DMS53 treated with DMSO at 0.1 percent for 48 hours (cell line): Measurements from ENCODE around the gene PWP2.
"Not testable (repeated sequence)": the region's sequence is repeated elsewhere in the genome, so short reads cannot be mapped to it uniquely, and the experiment has no call there.

Experiments used
- DNase-seq: peaks from one replicate; lab custom pipeline; 2025; ENCODE audit not compliant: unreplicated experiment; lab: John Stamatoyannopoulos, UW

The PWP2 gene

DNA sequence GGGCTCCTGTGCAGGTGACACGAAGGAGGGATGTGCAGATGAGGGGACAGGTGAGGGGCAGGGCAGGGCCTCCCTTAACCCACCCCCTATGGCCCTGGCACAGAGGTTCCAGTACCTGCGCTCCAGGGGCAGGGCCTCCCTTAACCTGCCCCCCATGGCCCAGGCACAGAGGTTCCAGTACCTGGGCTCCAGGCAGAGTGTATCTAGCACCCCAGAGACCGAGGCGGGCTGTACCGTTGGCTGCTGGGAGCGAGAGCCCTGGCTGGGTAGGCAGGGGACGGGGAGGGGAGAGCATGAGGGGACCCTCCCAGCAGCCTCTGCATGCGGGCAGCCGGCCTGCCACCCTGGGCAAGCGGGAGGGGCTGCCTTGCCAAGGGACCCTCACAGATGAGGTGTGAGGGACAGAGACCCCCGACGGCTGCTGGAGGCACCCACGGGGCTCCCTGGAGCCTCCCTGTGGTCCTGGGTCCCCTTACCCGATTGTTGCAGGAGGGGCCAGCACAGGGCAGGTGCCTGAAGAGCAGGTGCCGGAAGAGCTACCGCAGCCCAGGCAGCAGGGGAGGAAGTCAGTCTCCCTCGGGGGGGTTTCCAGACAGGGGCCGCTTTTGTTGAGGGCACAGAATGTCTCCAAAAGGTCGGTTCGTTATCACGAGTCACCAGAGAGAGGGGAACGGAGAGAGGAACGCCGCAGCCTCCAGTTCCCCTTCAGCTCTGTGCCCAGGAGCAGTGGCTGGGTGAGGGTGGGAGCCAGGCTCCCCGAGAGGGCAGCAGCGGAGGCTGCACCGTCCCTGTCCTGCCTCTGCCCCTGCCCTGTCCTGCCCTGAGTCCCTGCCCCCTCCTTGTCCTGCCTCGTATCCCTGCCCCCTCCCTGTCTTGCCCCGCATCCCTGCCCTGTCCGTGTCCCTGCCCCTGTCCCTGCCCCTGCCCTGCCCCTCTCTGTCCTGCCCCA, 52.4 kb downstream of the PWP2 start:
- not testable (repeated sequence) for DNase-seq

DNA sequence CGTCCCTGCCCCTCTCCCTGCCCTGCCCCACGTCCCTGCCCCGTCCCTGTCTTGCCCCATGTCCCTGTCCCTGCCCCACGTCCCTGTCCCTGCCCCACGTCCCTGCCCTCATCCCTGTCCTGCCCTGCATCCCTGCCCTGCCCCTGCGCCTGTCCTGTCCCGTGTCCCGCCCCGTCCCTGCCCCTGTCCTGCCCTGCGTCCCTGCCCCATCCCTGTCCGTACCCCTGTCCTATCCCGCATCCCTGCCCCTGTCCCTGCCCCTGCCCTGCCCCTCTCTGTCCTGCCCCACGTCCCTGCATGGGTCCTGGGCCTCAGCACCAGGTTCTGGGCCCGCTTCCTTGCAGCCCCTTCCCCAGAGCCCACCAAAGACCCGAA, 53.1 kb downstream of the PWP2 start:
- not testable (repeated sequence) for DNase-seq

DNA sequence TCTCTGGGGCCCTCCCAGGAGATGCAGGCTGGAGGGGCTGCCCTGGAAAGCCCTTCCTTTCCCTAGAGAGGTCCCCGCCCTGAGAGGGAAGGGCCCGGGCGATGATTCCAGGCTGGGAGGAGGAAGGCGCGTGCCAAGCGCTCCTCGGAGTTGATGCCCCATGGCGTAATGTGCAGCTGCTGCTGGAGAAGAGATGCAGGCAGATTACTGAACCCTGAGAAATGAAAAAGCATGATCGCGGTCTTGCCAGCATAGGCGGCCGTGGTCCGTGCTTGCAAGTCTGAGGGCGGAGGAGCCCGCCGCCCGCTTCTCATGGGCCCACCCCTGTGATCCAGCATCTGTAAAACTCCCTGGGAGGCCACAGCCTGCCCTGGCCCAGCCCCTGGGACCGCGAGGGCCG, 53.6 kb downstream of the PWP2 start:
- DNase-seq, result not testable (repeated sequence)

DNA sequence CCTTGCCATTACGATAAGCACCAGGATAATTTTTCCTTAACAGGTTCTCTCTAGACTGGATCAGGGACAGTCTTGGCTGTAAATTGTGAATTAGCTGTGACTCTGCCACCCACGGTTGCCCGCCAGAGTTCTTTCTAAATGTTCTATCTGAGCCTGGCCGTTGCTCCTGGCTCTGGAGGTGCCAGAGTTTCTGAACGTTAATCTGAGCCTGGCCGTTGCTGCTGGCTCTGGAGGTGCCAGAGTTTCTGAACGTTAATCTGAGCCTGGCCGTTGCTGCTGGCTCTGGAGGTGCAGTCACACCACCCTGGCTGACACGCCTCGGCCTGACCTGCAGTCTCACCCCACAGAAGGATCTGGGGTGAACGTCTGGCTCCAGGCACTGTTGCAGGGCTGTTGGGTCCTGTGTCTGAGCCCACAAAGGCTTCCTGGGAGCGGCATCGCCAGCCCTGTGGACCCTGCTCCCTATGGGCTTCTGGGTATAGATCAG, 56.0 kb downstream of the PWP2 start:
- not testable (repeated sequence) for DNase-seq

DNA sequence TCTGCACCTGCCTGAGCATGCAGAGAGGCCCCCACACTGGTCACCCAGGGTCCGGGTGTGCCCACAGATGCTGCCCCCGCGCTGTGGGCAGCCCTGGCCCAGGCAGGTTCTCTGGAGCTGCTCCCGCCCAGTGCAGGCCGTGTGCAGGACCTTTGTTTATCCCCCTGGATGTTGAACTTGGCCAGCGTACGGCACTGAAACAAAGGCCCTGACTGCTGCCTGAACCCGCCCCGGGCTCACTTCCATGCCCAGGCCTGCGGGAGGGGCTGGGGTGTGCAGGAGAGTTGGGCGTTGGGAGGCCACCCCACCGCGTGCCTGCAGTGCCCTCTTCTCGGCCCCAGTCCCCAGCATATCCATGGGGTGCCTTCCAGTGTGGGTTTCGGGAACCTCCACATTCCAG, 58.7 kb downstream of the PWP2 start:
- DNase-seq, result not testable (repeated sequence)

DNA sequence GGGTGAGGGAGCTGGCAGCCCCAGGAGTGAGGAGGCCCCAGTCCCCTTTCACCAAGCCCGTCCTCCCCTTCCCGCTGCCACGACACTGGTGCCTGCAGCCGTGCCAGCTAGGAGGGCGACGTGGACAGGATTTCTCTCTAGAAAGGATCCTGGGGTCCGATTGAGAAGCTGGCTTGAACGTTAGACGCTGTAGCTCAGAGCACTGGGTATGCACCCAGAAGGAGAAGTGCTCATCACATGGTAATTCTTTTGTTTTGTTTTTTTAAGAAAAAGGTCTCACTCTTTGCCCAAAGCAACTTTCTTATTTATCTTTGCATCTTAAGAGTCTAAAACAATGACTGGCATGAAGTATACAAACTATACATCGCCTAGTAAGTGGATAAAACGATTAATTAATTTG, 60.3 kb downstream of the PWP2 start:
- DNase-seq, result not testable (repeated sequence)

DNA sequence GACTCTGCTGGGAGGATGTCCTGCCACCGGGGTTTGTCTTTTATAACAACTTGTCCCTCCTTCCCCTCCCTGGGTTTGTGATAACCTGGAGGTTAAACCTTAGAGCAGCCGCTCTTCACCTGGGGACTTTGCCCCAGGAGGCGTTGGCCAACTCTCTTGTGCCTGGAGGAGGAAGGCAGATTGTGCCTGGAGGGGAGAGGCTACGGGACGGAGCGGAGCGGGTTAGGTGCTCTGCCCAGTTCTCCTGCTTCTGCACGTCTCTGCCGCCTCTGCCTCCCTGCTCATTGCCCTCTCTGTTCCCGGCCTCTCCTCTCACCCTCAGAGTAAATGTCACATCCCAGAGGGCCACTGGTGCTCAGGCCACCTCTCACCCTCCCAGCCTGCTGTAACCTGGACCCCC, 63.1 kb downstream of the PWP2 start:
- not testable (repeated sequence) for DNase-seq

DNA sequence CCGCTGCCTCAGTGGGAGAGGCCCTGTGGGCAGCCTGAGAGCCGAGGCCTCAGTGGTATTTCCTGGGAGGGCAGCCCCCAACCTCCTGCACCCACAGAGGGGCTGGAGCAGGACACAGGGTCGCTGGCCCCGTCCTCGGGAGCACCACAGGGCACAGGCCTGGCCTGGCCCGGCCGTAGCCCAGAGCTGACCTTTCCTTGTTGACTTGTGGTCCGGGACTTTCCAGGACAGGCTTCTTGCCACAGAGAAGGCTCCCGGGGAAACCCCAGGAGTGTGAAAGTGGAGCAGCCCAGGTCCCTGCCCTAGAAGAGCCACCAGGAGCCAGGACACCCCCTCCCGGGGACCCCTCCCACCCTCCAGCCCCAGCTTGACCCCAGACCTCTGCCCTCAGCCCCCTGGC, 63.7 kb downstream of the PWP2 start:
- not testable (repeated sequence) for DNase-seq

DNA sequence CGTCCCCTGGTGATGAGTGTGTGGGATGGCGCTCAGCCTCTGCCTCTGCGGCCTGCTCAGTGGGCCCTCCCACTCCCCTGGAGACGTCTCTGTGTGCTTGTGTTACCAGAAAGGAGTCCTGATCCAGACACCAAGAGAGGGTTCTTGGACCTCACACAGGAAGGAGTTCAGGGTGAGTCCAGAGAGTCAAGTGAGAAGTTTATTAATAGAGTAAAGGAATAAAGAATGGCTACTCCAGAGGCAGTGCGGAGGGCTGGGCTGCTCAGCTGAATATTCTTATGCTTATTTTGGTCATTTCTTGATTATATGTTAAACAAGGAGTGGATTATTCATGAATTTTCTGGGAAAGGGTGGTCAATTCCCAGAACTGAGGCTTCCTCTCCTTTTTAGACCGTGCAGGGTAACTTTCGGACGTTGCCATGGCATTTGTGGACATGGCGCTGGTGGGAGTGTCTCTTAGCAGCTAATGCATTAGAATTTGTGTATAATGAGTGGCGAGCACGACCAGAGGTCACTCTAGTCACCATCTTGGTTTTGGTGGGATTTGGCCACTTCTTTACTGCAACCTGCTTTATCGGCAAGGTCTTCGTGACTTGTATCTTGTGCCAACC, 64.9 kb downstream of the PWP2 start:
- not testable (repeated sequence) for DNase-seq

DNA sequence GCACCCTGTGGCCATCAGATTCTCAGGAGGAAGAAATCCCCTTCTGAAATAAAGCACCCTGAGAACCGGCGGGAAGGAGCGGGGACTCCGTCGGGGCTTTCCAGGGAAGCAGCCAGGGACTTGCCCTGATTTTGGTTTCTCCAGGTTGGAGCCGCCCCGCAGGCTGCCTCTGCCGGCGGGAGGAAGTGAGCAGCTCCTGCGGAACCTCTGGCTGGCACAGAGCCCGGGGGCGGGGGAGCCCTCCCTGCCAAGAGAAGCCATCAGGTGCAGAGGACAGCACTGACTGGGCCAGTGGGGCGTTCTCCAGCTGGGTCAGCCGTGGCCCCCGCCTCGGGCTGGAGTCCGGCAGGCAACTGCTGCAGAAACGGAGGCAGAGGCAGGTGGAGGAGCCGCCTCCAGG, 65.5 kb downstream of the PWP2 start:
- DNase-seq, result not testable (repeated sequence)

DNA sequence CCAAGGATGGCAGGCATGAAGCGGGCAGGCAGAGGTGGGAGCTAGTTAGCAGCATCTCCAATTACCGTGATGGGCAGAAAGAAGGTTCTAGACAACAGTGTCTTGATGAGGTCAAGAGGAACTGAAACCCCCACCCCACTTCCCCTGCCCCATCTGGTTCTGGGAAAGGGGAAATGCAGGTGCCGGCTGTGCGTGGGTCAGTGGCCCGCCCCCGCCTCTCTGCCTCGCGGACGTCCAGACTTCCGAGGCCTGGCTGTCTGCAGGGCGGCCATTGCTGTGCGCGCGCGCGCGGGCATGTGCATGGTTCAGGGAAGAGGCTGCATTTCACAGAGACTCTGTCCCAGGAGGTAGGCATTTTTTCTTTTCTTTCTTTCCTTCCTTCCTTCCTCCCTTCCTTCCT, 68.0 kb downstream of the PWP2 start:
- DNase-seq, result not testable (repeated sequence)

DNA sequence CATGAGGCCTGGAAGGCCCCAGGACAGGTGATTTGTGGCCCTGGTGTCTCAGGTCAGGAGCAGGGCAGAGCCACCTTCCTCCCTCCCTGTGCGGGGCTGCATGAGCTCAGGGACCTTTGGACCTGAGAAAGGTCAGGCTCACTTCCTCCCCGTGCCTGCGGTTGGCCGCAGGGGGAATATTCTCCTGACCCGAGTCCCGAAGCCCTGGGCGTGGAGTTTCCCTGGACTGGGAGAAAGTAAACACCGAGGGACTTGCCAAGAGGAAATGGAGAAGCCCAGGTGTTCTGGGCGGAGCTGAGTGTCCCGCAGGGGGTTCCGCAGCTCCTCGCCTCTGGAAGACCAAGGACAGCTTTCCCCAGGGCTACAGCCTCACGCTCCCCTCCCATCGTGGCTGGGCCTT, 68.9 kb downstream of the PWP2 start:
- DNase-seq, result not testable (repeated sequence)
